ENCODE measurements around the gene CNOT6.

CNOT6 gene

DNA sequence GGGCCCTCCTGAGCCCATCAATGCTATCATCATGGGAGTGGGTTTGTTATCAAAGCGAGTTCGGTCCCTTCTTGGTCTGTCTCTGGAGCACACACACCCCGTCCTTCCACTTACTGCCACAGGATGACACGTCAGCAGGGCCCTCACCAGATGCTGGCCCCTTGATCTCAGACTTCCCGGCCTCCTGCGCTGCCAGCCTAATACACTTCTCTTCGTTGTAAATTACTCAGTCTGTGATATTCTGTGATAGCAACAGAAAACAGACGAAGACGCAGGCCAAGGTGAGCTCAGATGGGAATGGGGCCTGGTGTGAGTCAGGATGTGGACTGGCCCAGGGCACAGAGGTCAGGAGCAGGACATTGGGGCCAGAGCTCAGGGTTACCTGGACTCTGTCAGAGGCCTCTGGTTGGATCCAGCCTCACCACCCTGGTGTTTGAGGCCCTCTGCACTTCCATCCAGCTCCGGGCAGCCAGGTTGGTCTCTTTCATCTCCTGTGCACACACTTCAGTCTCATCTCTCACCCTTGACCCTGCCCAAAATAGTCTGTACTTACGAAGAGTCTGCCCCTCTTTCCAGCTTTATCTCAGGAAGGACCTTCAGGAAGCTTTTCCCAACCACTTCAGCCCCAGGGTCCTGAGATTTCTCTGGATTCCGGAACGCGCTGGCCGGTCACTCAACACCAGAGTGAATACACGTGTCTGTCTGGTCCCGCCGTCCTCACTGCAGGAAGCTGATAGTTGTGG, 26.0 kb upstream of the CNOT6 start:
- TF ChIP-seq, protein P1, sequence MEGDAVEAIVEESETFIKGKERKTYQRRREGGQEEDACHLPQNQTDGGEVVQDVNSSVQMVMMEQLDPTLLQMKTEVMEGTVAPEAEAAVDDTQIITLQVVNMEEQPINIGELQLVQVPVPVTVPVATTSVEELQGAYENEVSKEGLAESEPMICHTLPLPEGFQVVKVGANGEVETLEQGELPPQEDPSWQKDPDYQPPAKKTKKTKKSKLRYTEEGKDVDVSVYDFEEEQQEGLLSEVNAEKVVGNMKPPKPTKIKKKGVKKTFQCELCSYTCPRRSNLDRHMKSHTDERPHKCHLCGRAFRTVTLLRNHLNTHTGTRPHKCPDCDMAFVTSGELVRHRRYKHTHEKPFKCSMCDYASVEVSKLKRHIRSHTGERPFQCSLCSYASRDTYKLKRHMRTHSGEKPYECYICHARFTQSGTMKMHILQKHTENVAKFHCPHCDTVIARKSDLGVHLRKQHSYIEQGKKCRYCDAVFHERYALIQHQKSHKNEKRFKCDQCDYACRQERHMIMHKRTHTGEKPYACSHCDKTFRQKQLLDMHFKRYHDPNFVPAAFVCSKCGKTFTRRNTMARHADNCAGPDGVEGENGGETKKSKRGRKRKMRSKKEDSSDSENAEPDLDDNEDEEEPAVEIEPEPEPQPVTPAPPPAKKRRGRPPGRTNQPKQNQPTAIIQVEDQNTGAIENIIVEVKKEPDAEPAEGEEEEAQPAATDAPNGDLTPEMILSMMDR (IDR thresholded peaks at IDR 0.05; ENCODE audit: insufficient read depth, low read depth, low read length, missing control alignments): no peak
- DNase-seq (ENCODE audit: low read depth): no peak
- H3K4me3 ChIP-seq (ENCODE audit: low read depth, low read length): no peak overlapping the region

DNA sequence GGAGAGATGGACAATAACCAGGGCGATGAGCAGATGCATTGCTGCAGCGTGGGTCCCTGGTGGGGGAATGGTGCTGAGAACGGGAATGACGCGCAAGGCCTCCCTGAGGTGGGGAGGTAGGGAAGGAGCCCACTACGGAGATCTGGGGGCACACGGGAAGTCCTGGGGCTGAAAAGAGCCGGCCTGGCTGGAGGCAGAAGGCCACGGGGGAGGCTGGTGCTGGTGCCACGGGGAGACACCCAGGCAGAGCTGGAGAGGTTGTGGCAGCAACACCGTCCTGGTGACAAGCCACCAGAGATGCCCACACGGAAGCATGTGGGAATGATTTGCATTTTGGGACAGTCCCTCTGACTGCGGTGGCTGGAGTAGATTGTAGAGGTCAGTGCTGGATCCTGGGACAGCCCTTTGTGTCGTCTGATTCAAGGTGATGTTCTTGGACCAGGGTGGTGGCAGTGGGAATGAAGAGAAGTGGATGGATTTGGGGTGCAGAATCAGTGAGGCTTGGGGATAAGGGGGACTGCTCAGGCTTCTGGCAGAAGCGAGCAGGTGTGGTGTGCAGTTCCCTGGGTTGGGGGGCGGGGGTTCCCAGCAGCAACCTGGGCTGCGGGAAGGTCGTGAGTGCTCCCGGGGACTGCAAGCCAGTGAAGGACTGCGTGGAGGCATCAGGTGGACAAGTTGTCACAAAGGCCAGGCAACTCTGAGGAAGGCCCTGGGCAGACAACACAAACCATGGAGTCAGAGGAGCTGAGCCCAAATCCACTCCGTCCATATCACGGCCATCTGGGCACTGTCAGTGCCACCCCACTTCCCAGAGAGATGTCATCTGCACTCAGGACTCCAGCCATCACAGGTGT, 25.2 kb upstream of the CNOT6 start:
- TF ChIP-seq, protein P1 (IDR thresholded peaks at IDR 0.05; ENCODE audit: insufficient read depth, low read depth, low read length, missing control alignments): no peak
- no peak for DNase-seq (ENCODE audit: low read depth)
- H3K4me3 ChIP-seq (ENCODE audit: low read depth, low read length): no peak overlapping the region

DNA sequence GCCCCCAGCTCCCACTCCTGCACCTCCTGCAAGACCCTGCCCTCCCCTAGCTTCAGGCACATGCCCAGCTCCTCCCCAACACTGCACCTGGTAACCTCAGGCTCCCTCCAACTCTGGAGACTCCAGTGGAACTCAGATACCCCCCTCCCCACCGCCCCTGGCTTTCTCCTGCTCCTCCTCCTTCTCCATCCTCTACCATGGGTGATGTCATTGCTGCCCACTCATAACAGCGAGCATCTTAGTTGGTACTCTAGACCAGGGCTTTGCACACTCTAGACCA, 24.7 kb upstream of the CNOT6 start:
- TF ChIP-seq, protein P1 (IDR thresholded peaks at IDR 0.05; ENCODE audit: insufficient read depth, low read depth, low read length, missing control alignments): no peak
- no peak overlapping the region for H3K4me3 ChIP-seq (ENCODE audit: low read depth, low read length)
- DNase-seq (ENCODE audit: low read depth): no peak

DNA sequence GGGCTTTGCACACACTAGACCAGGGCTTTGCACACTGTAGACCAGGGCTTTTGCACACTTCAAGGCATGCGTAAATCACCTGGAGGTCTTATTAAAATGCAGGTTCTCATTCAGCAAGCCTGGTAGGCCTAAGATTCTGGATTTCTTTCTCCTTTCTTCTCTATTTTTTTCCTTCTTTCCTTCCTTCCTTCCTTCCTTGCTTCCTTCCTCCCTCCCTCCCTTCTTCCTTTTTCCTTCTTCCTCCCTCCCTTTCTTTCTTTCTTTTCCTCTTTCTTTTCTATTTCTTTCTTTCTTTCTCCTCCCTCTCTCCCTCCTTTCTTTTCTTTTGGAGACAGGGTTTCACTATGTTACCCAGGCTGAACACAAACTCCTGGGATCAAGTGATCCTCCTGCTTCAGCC, 24.3 kb upstream of the CNOT6 start:
- TF ChIP-seq, protein P1 (IDR thresholded peaks at IDR 0.05; ENCODE audit: insufficient read depth, low read depth, low read length, missing control alignments): no peak
- DNase-seq (ENCODE audit: low read depth): no peak
- H3K4me3 ChIP-seq (ENCODE audit: low read depth, low read length): no peak overlapping the region

DNA sequence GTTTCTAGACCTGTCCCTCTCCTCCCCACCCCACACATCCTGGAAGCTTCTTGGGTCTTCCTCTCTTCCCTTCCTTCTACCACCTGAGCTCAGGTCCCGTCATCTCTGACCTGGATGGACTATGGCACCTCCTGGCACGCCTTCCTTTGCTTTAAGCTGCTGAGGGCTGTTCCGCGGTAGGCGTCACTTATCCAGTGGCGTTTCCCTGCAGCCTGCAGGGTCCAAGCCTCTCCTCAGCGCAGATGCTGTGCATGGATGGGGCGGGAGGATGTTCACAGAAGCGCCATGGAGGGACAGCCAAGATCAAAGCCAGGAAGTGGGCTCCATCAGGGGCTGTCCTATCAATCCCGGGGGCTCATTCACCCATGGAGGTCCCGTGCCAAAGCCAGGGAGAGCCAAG, 23.8 kb upstream of the CNOT6 start:
- TF ChIP-seq, protein P1 (IDR thresholded peaks at IDR 0.05; ENCODE audit: insufficient read depth, low read depth, low read length, missing control alignments): no peak
- no peak for DNase-seq (ENCODE audit: low read depth)
- H3K4me3 ChIP-seq (ENCODE audit: low read depth, low read length): no peak overlapping the region

DNA sequence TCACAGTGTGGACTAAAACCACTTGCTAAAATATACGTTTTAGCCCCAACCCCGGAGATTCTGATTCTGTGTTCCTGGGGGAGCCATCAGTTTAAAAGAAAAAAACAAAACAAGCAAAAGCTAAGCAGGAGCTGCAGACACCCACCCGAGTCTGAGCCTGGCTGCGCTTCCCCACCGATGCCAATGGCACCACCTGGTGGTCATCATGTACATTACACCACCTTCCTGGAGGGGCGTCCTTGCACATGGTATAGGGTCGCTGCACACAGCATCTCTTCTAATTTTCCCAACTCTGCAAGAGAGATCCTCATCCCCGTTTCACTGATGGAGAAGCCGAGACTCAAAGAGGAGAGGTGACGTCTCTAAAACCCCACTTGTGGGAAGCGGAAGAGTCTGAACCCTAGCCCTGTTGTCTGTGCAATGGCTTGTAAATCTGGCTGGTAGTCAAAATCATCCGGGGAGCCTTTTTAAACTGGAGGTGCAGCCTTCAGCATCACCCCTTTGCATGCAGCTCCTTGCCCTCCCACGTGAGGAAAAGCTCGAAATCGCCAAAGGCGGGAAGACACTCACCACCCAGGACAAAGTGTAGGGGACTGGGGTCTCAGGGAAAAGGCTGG, 23.1 kb upstream of the CNOT6 start:
- no peak overlapping the region for H3K4me3 ChIP-seq (ENCODE audit: low read depth, low read length)
- DNase-seq (ENCODE audit: low read depth): peak; percentile 69
- TF ChIP-seq, protein P1 (IDR thresholded peaks at IDR 0.05; ENCODE audit: insufficient read depth, low read depth, low read length, missing control alignments): peak; percentile 85

All from GM12865 (cell line).